K562 (cell line): ENCODE data around the gene TMEM69. TPM values are rescaled to one million over a fixed set of nuclear protein-coding genes. Genes with fewer than 3 reads are reported as not detected.

Experiments
- CCNT2 ChIP-seq: IDR thresholded peaks from 2 replicates; pipeline ENCODE4 v1.6.1; 2011; ENCODE audit warnings: borderline replicate concordance, low read depth, mild to moderate bottlenecking, moderate library complexity, mixed read lengths, low read length; ENCODE audit not compliant: insufficient read length; ENCODE audit errors: extremely low read depth
- E2F3 ChIP-seq: fragments of 250-450 bp; sonication (Bioruptor Pico); IDR thresholded peaks from 2 replicates; pipeline ENCODE4 v1.4.0; 2020; ENCODE audit warnings: mild to moderate bottlenecking
- HDGF ChIP-seq: fragments of 450-650 bp; IDR thresholded peaks from 2 replicates; pipeline ENCODE4 v1.6.1; 2016
- MAZ ChIP-seq, 2 experiments: fragments of 450-650 bp in 1 of 2; sonication (generic) in 1 of 2; formaldehyde crosslinking; IDR thresholded peaks in 1 of 2; conservative IDR thresholded peaks in 1 of 2; 2 replicates each; pipeline versions ENCODE4 v1.4.0 to v1.5.0; 2020; ENCODE audit warnings: mild to moderate bottlenecking in 1 of 2, missing genetic modification reagents in 1 of 2
- PHF8 ChIP-seq: fragments of 200-600 bp; sonication (generic); IDR thresholded peaks from 2 replicates; pipeline ENCODE4 v1.6.1; 2012; ENCODE audit warnings: mixed run types, mild to moderate bottlenecking, inconsistent platforms, low read length, moderate library complexity, borderline replicate concordance
- POLR3G ChIP-seq: IDR thresholded peaks from 2 replicates; pipeline ENCODE4 v1.6.1; 2011; ENCODE audit not compliant: insufficient read length, insufficient replicate concordance; ENCODE audit errors: extremely low read depth
- PREB ChIP-seq: sonication (generic); formaldehyde crosslinking; IDR thresholded peaks from 2 replicates; pipeline ENCODE4 v1.8.1; 2023; ENCODE audit warnings: mild to moderate bottlenecking, missing genetic modification reagents
- STAT5A ChIP-seq: IDR thresholded peaks from 2 replicates; pipeline ENCODE4 v1.6.1; 2012; ENCODE audit warnings: low read length, inconsistent platforms, borderline replicate concordance
- ZNF354B ChIP-seq: fragments of 250-450 bp; sonication (Bioruptor Pico); IDR thresholded peaks from 2 replicates; pipeline ENCODE4 v1.4.0; 2020
- ZNF407 ChIP-seq: fragments of 450-650 bp; IDR thresholded peaks from 2 replicates; pipeline ENCODE4 v1.6.1; 2016; ENCODE audit warnings: low read depth
- ZZZ3 ChIP-seq: fragments of 450-650 bp; IDR thresholded peaks from 2 replicates; pipeline ENCODE4 v1.6.1; 2016; ENCODE audit warnings: antibody characterized with exemption, mild to moderate bottlenecking, moderate library complexity
- polyA plus RNA-seq, 8 experiments: library from polyadenylated mRNA; depleted of rRNA in 4 of 8; stranded (reverse) in 5 of 8; unstranded in 3 of 8; fragments of >200 nt; fragmentation: Nextera tagmentation in 2 of 8; fragmentation: Illumina TruSeq in 1 of 8; extraction: Ambion mirVana in 2 of 8; extraction: Trizol in 1 of 8; gene quantifications; 2 replicates each; pipeline versions ENCODE4 v1.2.1 to v1.2.3, GENCODE V29; 2011 to 2014; ENCODE audit warnings: inconsistent platforms in 1 of 8, missing spikeins in 1 of 8
- total RNA-seq, 7 experiments: library from RNA; depleted of rRNA in 6 of 7; stranded (reverse); fragments of >200 nt in 6 of 7; fragmentation: Illumina TruSeq in 2 of 7; extraction: Trizol in 2 of 7; gene quantifications; 2 replicates each; pipeline versions ENCODE4 v1.2.1 to v1.2.3, GENCODE V29; 2011 to 2021; ENCODE audit warnings: low replicate concordance in 1 of 7
- TF ChIP-seq, protein P1 (sequence below), 2 experiments: fragments of 450-650 bp in 1 of 2; sonication (generic) in 1 of 2; formaldehyde crosslinking; conservative IDR thresholded peaks; 2 replicates each; pipeline versions ENCODE4 v1.4.0 to v1.8.1; 2020 to 2022; ENCODE audit warnings: mild to moderate bottlenecking in 1 of 2, missing genetic modification reagents in 1 of 2
- TF ChIP-seq, protein P2 (sequence below): fragments of 250-450 bp; sonication (Bioruptor Pico); IDR thresholded peaks from 2 replicates; pipeline ENCODE4 v1.8.0; 2022; ENCODE audit warnings: inconsistent platforms

Gene TMEM69
- total and polyA plus RNA-seq, 9 of the 15 experiments (the other 6 are each of a cell fraction or from before 2014, with no cell fraction given) = 47.3 to 248 (median 103) TPM

GRCh38 chr1:45687014-45687753 is 797 bp upstream of the TMEM69 start (continued):
- peak; percentile 40; the same call in 1 of the 2 replicates for TF ChIP-seq ZNF407
- TF ChIP-seq, protein P1, sequence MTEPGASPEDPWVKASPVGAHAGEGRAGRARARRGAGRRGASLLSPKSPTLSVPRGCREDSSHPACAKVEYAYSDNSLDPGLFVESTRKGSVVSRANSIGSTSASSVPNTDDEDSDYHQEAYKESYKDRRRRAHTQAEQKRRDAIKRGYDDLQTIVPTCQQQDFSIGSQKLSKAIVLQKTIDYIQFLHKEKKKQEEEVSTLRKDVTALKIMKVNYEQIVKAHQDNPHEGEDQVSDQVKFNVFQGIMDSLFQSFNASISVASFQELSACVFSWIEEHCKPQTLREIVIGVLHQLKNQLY (CRISPR knock-in tag; conservative IDR thresholded peaks at IDR 0.05) = 0 out of 4 replicates have a peak, but pooled peaks of 1 of the 2 experiments have one; percentile 69
- TF ChIP-seq MAZ (CRISPR knock-in tag; conservative IDR thresholded peaks at IDR 0.05 in 1 of 2, IDR thresholded peaks at IDR 0.05 in 1 of 2) = peak; percentile 98 to 99; a peak in 3 of 4 replicates
- peak; percentile 80 for TF ChIP-seq ZZZ3
- TF ChIP-seq PHF8 = peak; percentile 81
- TF ChIP-seq HDGF = peak; percentile 71; the same call in 1 of the 2 replicates
- TF ChIP-seq ZNF354B = no peak
- TF ChIP-seq, protein P2, sequence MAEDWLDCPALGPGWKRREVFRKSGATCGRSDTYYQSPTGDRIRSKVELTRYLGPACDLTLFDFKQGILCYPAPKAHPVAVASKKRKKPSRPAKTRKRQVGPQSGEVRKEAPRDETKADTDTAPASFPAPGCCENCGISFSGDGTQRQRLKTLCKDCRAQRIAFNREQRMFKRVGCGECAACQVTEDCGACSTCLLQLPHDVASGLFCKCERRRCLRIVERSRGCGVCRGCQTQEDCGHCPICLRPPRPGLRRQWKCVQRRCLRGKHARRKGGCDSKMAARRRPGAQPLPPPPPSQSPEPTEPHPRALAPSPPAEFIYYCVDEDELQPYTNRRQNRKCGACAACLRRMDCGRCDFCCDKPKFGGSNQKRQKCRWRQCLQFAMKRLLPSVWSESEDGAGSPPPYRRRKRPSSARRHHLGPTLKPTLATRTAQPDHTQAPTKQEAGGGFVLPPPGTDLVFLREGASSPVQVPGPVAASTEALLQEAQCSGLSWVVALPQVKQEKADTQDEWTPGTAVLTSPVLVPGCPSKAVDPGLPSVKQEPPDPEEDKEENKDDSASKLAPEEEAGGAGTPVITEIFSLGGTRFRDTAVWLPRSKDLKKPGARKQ (CRISPR knock-in tag) = no peak
- no peak for TF ChIP-seq POLR3G
- no peak for TF ChIP-seq E2F3
- TF ChIP-seq PREB = no peak
- peak; percentile 30; the same call in 1 of the 2 replicates for TF ChIP-seq STAT5A
- TF ChIP-seq CCNT2 = peak; percentile 83
